A549 (cell line): ENCODE measurements around the gene DNPEP. TPM values are rescaled to one million over a fixed set of nuclear protein-coding genes. Genes with fewer than 3 reads are reported as not detected.

Experiments used
- ATAC-seq, 2 experiments: fragments of 200-7000 bp in 1 of 2; fragments of >200 bp in 1 of 2; cut with Nextera tagmentation in 1 of 2; cut with Tn5 transposase in 1 of 2; 3 replicates each; pipeline versions ENCODE4 v1.8.0 to v1.9.1; 2018 to 2020; ENCODE audit warnings: mild to moderate bottlenecking in 1 of 2, moderate library complexity in 1 of 2
- CTCF ChIA-PET: fragments of 300-600 bp; sonication (Branson Sonifier 250); formaldehyde crosslinking; extraction: SDS; loops from one replicate; lab custom pipeline; 2021; ENCODE audit warnings: antibody characterized with exemption, inconsistent platforms; lab: Yijun Ruan, JAX
- POLR2A ChIA-PET: fragments of 350-600 bp; formaldehyde crosslinking; extraction: SDS; loops from one replicate; lab custom pipeline; 2021; ENCODE audit warnings: antibody characterized with exemption, inconsistent platforms; lab: Yijun Ruan, JAX
- DNase-seq, 2 experiments: peaks; one replicate each; pipeline versions ENCODE4 v3.0.0 to v3.0.0-alpha.2; 2011 to 2016; ENCODE audit warnings: low read depth in 1 of 2, low spot score in 1 of 2
- FAIRE-seq: peaks from 2 replicates; lab custom pipeline; 2011; peaks lifted over from hg19 to GRCh38; lab: Jason Lieb, UNC
- H3K27ac ChIP-seq, 2 experiments: fragments of >200 bp; sonication (Bioruptor Twin); formaldehyde crosslinking; 3 replicates each; pipeline ENCODE4 v1.5.1; 2016 to 2017
- H3K4me1 ChIP-seq: fragments of >200 bp; sonication (Bioruptor Twin); formaldehyde crosslinking; 3 replicates; pipeline ENCODE4 v1.6.1; 2016
- H3K4me2 ChIP-seq: fragments of >200 bp; sonication (Bioruptor Twin); formaldehyde crosslinking; 3 replicates; pipeline ENCODE4 v1.6.1; 2016
- H3K4me3 ChIP-seq: fragments of >200 bp; sonication (Bioruptor Twin); formaldehyde crosslinking; 3 replicates; pipeline ENCODE4 v1.5.1; 2016
- H3K9me3 ChIP-seq: fragments of >200 bp; sonication (Bioruptor Twin); formaldehyde crosslinking; 3 replicates; pipeline ENCODE4 v1.6.1; 2016
- BCL3 ChIP-seq: fragments of >200 bp; sonication (Bioruptor Twin); formaldehyde crosslinking; IDR thresholded peaks from 3 replicates; pipeline ENCODE4 v1.6.1; 2016
- BHLHE40 ChIP-seq: IDR thresholded peaks from 2 replicates; pipeline ENCODE4 v1.6.1; 2012; ENCODE audit warnings: low read depth, low read length, inconsistent platforms
- CEBPB ChIP-seq, 2 experiments: fragments of >200 bp in 1 of 2; sonication (Bioruptor Twin) in 1 of 2; formaldehyde crosslinking in 1 of 2; IDR thresholded peaks; 2 replicates each; pipeline ENCODE4 v1.6.1; 2012 to 2016
- CHD4 ChIP-seq: fragments of 200-600 bp; sonication (generic); IDR thresholded peaks from 2 replicates; pipeline ENCODE4 v1.6.1; 2016; ENCODE audit warnings: antibody characterized with exemption, mild to moderate bottlenecking, borderline replicate concordance
- E2F6 ChIP-seq: IDR thresholded peaks from 2 replicates; pipeline ENCODE4 v1.6.1; 2012; ENCODE audit warnings: low read depth, borderline replicate concordance
- EHF ChIP-seq: fragments of 250-450 bp; sonication (Bioruptor Pico); IDR thresholded peaks from 2 replicates; pipeline ENCODE4 v1.5.0; 2020; ENCODE audit warnings: mild to moderate bottlenecking
- EHMT2 ChIP-seq: fragments of 200-600 bp; sonication (generic); IDR thresholded peaks from 2 replicates; pipeline ENCODE4 v1.6.1; 2016; ENCODE audit warnings: antibody characterized with exemption, low read depth, mild to moderate bottlenecking, moderate library complexity
- EP300 ChIP-seq, 2 experiments: fragments of >200 bp; sonication (Bioruptor Twin); formaldehyde crosslinking; IDR thresholded peaks; 2 replicates in 1 of 2; 3 replicates in 1 of 2; pipeline ENCODE4 v1.6.1; 2016 to 2017
- HMGXB4 ChIP-seq: fragments of 250-450 bp; sonication (Bioruptor Pico); IDR thresholded peaks from 2 replicates; pipeline ENCODE4 v1.5.0; 2021; ENCODE audit warnings: mild to moderate bottlenecking, moderate library complexity, borderline replicate concordance
- HOXB13 ChIP-seq: fragments of 250-450 bp; sonication (Bioruptor Pico); IDR thresholded peaks from 2 replicates; pipeline ENCODE4 v1.5.0; 2020; ENCODE audit warnings: low read depth, mild to moderate bottlenecking, moderate library complexity
- HOXB5 ChIP-seq: fragments of 250-450 bp; sonication (Bioruptor Pico); IDR thresholded peaks from 2 replicates; pipeline ENCODE4 v1.5.0; 2020; ENCODE audit warnings: mild to moderate bottlenecking, moderate library complexity
- JUN ChIP-seq, 2 experiments: fragments of >200 bp; sonication (Bioruptor Twin); formaldehyde crosslinking; IDR thresholded peaks; 2 replicates in 1 of 2; 3 replicates in 1 of 2; pipeline ENCODE4 v1.6.1; 2016 to 2017
- MAFK ChIP-seq: fragments of 450-650 bp; IDR thresholded peaks from 2 replicates; pipeline ENCODE4 v1.6.1; 2014; ENCODE audit not compliant: partially characterized antibody
- NR3C1 ChIP-seq: fragments of >200 bp; sonication (Bioruptor Twin); formaldehyde crosslinking; IDR thresholded peaks from 3 replicates; pipeline ENCODE4 v1.6.1; 2017
- RARB ChIP-seq: fragments of 250-450 bp; sonication (Bioruptor Pico); IDR thresholded peaks from 2 replicates; pipeline ENCODE4 v1.8.0; 2021; ENCODE audit warnings: mild to moderate bottlenecking, moderate library complexity
- SMC3 ChIP-seq: fragments of >200 bp; sonication (Bioruptor Twin); formaldehyde crosslinking; IDR thresholded peaks from 3 replicates; pipeline ENCODE4 v1.6.1; 2018; ENCODE audit warnings: inconsistent platforms
- SREBF2 ChIP-seq: fragments of 450-650 bp; IDR thresholded peaks from 2 replicates; pipeline ENCODE4 v1.6.1; 2014; ENCODE audit warnings: mild to moderate bottlenecking, moderate library complexity
- TFCP2L1 ChIP-seq: fragments of 250-450 bp; sonication (Bioruptor Pico); IDR thresholded peaks from 2 replicates; pipeline ENCODE4 v1.5.0; 2021; ENCODE audit warnings: mild to moderate bottlenecking
- ZSCAN20 ChIP-seq: fragments of 250-450 bp; sonication (Bioruptor Pico); IDR thresholded peaks from 2 replicates; pipeline ENCODE4 v1.8.0; 2022; ENCODE audit warnings: mild to moderate bottlenecking, moderate library complexity
- WGBS: methylation state at CpG from one replicate; pipeline ENCODE4 v1.1.6; 2017; ENCODE audit errors: missing lambda C conversion rate; 5-methylcytosine and 5-hydroxymethylcytosine counted together
- polyA plus RNA-seq, 4 experiments: library from polyadenylated mRNA; depleted of rRNA in 3 of 4; stranded (reverse); fragments of >200 nt; fragmentation: RNase III in 1 of 4; extraction: RNeasy Plus Mini Kit Qiagen cat#74134 plus additional on column Dnase treatment in 1 of 4; gene quantifications; 2 replicates in 3 of 4; 3 replicates in 1 of 4; pipeline ENCODE4 v1.2.3, GENCODE V29; 2011 to 2017
- TF ChIP-seq, protein P1 (sequence below): IDR thresholded peaks from 2 replicates; pipeline ENCODE4 v1.6.1; 2012
- TF ChIP-seq, protein P2 (sequence below): fragments of 450-650 bp; IDR thresholded peaks from 2 replicates; pipeline ENCODE4 v1.6.1; 2014; ENCODE audit warnings: antibody characterized with exemption
- TF ChIP-seq, protein P3 (sequence below): IDR thresholded peaks from 2 replicates; pipeline ENCODE4 v1.6.1; 2012

Gene DNPEP
- polyA plus RNA-seq, 2 of the 4 experiments (the other 2 are of a cell fraction): 29.0 to 40.9 TPM

DNA sequence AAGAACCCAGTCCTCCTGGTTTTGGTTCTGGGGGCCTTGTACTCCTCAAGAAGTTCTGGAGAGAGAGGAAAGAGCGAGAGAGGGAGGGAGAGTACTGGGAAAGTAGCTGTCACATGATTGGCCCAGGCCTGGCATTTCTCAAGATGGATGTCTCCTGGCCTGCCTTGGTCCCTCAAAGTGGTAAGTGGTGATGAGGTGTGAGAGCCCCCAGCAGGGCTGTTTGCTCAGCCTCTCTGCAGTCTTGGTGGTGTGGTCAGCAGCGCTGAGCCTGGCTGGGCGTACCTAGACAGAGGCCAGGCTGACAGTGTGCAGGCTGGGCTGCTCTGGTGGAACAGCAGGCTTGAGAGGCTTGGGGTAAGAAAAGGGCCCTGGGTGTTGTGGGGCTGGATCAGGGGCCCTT lies 49.4 kb upstream of the DNPEP start (continued):
- TF ChIP-seq, protein P1, sequence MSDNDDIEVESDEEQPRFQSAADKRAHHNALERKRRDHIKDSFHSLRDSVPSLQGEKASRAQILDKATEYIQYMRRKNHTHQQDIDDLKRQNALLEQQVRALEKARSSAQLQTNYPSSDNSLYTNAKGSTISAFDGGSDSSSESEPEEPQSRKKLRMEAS: no peak
- TF ChIP-seq SMC3 (no peak), HMGXB4 (CRISPR knock-in tag) (no peak), NR3C1 (no peak), JUN (IDR thresholded peaks at IDR 0.05) (no peak), EHF (CRISPR knock-in tag) (no peak)

DNA sequence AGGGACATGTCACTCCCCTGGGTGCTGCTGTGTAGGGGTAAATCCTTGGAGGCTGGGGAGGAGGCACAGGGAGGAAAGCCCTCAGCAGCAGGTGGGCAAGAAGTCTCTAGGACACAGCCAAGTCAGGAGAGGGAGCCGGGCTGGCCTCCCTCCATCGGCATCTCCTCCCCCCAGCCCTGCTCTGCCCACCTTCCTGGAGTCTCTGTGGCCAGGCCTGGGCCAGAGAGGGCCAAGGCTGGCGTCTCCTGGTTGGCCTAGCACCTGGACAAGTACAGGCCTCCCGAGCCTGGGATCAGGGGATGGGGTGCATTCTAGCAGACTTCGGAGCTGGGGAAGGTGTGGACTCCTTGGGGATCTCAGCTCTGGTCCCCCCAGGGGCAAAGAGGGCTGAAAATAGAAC lies 48.8 kb upstream of the DNPEP start:
- Histone ChIP-seq H3K4me2 (no peak overlapping the region), H3K27ac (no peak overlapping the region), H3K4me1 (peaks cover 11% of the 10 kb centered on the region), H3K9me3 (no peaks in the 10 kb centered on the region), H3K4me3 (no peak overlapping the region)
- ChIA-PET POLR2A (no interaction called here), CTCF (interaction anchor here (0.8 to 89.4 kb wide), 5 partner anchors 8 to 70 kb away, joined by 4 to 3291 read pairs (median 15); partner anchors contain the start of genes ASIC4, CHPF, GMPPA and TMEM198)
- TF ChIP-seq E2F6 (no peak), RARB (CRISPR knock-in tag) (no peak), SREBF2 (no peak), EHMT2 (no peak), CEBPB (IDR thresholded peaks at IDR 0.05) (no peak), BHLHE40 (no peak), HOXB5 (CRISPR knock-in tag) (no peak), MAFK (no peak), BCL3 (no peak), TFCP2L1 (CRISPR knock-in tag) (no peak), ZSCAN20 (no peak), EP300 (IDR thresholded peaks at IDR 0.05) (no peak), HOXB13 (no peak), CHD4 (no peak)
- TF ChIP-seq, protein P2, sequence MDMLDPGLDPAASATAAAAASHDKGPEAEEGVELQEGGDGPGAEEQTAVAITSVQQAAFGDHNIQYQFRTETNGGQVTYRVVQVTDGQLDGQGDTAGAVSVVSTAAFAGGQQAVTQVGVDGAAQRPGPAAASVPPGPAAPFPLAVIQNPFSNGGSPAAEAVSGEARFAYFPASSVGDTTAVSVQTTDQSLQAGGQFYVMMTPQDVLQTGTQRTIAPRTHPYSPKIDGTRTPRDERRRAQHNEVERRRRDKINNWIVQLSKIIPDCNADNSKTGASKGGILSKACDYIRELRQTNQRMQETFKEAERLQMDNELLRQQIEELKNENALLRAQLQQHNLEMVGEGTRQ: no peak
- TF ChIP-seq, protein P3, sequence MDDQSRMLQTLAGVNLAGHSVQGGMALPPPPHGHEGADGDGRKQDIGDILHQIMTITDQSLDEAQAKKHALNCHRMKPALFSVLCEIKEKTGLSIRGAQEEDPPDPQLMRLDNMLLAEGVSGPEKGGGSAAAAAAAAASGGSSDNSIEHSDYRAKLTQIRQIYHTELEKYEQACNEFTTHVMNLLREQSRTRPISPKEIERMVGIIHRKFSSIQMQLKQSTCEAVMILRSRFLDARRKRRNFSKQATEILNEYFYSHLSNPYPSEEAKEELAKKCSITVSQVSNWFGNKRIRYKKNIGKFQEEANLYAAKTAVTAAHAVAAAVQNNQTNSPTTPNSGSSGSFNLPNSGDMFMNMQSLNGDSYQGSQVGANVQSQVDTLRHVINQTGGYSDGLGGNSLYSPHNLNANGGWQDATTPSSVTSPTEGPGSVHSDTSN: no peak
- no peak for ATAC-seq
- WGBS: 65% methylated on average over 4 of the region's 5 CpGs
- DNase-seq: no peak
- no peak for FAIRE-seq
